GM21390 (cell line): Measurements from ENCODE around the gene SLC4A1AP.
"Not testable (repeated sequence)": the region's sequence is repeated elsewhere in the genome, so short reads cannot be mapped to it uniquely, and the experiment has no call there.

Experiments used
- ATAC-seq: cut with Tn5 transposase; IDR thresholded peaks from one replicate; pipeline ENCODE4 v1.9.1; 2021; ENCODE audit not compliant: unreplicated experiment

The SLC4A1AP gene

DNA sequence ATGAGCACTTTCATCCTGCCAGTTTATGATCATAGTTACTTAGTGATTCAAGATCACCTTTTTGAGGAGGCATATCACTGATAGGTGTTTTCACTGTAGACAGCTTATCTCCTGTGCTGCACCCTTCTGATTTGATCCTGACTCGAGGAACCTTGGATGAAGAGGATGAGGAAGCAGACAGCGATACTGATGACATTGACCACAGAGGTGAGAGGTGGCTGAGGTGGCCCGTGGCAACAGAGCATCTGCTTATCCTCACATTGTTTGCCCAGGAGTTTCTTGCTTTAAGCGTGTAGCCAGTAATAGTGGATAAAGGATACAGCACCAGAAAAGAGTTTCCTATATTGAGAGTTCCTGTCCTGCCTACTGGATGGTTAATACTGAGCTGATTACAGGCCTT is 16.0 kb upstream of the SLC4A1AP start:
- ATAC-seq: no peak

DNA sequence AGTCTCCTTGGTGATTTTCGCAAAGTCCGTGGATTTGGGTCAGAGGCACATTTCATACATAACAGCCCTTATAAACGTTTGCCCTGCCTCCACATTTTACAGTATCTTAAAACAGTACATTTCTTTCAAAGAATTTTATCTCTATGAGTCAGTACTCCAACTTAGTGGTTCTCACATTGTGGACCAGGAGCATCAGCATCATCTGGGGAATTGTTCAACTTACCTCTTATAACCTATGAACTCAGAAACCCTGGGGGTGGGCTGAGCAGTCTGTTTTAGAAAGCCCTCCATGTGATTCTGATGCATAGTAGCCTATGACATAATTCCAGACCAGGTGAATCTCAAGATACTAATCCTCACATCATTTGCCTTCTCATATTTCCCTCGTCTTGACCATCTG is 12.6 kb upstream of the SLC4A1AP start:
- no peak for ATAC-seq

DNA sequence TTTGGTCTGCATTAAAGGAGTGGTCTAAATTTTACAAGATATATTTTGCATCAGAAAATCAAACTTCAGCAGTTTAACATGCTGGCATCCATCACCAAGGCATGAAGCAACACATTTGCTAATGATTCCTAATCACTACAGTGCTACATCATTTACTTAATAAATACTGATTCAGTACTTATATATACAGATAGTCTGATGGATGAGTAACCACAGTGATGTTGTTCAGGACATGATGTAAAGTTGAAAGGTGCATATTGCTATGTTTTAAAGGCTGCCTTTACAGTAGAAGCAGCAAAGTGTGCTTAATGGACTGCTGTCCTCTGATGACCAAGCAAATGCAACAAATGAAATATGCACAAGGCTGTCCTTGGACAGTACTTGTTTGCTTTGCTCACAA is 11.3 kb upstream of the SLC4A1AP start:
- no peak for ATAC-seq

DNA sequence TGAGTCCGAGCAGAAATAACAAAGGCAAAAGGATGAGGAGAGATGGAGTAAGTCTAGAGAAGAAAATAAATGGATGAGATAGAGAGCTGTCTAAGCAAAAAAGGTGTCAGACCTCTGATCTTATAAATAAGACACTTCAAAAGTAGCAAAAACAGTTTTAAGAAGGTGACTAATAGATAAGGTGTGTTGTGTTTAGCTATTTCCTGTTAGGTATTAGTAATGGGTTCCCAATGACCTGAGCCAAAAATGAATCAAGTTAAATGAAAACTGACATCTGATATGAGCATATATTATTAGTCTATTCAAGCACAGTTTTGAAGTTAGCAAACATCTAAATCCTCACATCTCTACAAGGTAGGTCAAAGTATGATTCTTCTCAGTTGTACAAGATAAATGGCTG is 10.9 kb upstream of the SLC4A1AP start:
- ATAC-seq: no peak

DNA sequence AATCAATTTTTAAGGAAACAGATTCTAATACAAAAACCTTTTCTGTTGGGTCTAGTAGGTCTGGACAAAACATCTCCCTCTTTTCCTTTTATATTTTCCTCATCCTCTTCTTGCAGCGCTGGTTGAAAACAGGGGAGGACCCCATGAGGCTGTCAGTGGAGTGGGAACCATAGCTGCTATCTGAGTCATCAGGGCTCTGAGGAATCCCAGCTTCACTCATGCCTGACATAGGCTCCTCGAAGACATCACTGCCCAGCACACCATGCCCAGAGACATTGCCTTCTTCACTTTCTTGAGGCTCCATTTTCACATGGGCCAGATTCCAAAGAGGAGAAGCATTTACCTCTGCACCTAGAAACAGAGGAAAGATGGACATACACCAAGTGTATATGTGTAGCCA is 10.3 kb upstream of the SLC4A1AP start:
- ATAC-seq: no peak

DNA sequence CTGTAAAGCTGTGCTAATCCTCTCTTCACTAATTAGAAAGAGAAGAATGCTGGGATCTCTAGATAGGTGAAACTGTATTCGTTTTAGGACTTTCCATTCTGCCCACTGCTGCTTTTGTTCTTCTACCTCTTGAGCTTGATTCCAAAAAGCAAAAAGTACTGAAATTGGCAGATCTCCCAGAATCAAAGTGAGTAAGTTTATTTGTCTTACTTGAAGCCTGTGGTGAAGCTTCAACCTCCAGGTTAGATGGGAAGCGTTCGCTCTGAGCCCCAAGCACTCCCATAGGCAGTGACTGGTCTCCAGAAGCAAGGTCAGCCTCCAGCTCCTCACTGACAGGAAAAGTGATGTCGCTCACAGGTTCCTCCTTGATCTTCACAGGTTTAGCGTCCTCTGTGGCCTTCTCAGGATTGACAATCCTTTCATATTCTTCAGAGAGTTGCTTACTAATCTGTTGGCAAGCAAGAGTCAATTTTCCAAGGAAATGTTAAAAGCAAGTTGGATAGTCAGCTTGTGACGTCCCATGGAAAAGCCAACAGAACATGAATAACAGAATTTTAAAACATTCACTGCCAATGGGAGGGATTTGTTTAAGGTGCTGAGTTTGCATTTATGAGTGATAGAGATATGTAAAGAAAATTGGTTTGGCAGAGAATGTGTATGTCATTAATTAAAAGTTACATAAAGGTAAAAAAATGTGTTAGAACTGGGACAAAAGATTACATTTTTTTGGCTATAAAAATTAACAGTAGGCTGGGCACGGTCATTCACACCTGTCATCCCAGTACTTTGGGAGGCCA is 8.3 kb upstream of the SLC4A1AP start:
- no peak for ATAC-seq

DNA sequence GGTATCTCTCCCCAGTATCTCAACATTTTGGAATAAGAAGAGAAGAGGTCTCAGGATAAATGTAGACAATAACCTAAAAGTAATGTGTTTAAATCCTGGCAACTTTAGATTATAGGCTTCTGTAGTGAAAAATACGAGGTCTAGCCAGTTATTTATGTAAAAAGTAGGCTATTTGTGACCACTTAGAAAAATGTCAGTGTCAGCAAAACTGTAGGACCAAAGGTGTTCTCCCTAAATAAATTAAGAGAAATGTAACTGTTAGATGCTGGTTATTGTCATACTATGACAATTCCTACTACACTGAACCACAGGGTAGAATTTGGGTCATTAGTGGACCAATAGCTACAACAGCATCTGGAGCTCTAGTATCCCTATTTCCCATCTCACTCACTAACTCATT is 2.3 kb upstream of the SLC4A1AP start:
- ATAC-seq: no peak

DNA sequence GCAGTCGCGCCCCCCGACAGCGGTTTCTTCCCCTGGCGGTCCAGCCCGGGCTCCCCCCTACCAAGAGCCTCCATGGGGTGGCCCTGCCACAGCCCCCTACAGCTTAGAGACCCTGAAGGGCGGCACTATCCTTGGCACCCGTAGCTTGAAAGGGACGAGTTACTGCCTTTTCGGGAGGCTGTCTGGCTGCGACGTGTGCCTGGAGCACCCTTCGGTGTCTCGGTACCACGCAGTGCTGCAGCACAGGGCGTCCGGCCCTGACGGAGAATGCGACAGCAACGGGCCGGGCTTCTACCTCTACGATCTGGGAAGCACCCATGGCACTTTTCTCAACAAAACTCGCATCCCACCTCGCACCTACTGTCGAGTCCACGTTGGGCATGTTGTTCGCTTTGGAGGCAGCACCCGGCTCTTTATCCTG is 475 bp downstream of the SLC4A1AP start:
- ATAC-seq: peak; percentile 29

DNA sequence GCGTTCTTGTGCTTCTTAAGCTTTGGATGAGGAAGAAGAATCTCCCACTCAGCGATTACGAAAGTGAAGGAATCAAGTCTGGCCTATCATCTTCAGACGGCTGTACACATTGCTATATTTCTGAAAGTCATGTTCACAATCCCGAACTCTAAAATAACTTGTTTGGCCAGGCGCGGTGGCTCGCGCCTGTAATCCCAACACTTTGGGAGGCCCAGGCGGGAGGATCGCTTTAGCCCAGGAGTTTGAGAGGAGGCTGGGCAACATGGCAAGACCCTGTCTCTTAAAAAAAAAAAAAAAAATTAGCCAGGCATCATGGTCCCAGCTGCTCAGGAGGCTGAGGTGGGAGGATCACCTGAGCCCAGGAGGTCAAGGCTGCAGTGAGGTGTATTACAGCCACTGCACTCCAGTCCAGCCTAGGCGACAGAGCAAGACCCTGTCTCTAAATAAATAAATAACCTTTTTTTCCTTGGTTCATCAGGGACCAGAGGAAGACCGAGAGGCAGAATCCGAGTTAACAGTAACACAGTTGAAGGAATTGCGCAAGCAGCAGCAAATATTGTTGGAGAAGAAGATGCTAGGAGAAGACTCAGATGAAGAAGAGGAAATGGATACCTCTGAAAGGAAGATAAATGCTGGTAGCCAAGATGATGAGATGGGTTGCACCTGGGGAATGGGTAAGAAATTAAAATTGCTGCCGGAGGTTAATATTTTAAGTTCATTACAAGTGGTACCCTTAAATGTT is 1.1 kb downstream of the SLC4A1AP start:
- no peak for ATAC-seq

DNA sequence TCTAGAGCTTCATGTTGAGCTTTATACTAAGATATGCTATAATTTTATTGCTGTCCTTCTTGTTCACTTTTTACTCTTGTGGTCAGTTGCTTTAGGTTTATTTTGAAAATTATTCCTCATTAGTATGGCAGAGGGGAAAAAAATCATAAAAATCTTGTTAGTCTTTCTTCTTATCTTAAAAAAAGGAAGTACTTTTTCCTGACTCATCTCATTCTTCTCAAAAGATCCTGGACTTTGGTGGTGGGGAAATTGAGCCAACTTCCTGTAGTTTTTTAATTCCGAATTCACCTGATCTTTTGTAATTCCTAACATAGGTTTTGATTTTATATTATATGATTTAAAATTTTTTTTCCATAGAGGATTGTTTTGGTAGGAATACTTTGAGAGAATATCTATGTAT is 3.8 kb downstream of the SLC4A1AP start:
- no peak for ATAC-seq

DNA sequence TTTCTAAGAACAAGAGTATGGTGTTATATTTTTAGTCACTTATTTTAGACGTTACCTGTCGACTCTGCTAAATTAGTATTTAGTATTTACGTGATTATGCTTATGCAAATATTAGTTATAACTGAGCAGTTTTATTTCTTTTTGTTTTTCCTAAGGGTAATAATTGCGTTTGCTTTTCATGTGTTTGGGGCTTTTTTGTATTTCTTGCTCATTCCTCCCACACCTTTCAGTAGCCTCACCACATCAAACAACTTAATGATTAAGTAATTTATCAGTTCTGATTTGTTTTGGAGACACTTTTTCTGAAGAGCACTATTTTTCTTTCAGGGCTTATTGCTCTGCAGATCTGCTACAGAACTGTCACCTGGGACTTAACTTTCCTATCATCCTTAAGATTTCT is 7.5 kb downstream of the SLC4A1AP start:
- ATAC-seq: no peak

DNA sequence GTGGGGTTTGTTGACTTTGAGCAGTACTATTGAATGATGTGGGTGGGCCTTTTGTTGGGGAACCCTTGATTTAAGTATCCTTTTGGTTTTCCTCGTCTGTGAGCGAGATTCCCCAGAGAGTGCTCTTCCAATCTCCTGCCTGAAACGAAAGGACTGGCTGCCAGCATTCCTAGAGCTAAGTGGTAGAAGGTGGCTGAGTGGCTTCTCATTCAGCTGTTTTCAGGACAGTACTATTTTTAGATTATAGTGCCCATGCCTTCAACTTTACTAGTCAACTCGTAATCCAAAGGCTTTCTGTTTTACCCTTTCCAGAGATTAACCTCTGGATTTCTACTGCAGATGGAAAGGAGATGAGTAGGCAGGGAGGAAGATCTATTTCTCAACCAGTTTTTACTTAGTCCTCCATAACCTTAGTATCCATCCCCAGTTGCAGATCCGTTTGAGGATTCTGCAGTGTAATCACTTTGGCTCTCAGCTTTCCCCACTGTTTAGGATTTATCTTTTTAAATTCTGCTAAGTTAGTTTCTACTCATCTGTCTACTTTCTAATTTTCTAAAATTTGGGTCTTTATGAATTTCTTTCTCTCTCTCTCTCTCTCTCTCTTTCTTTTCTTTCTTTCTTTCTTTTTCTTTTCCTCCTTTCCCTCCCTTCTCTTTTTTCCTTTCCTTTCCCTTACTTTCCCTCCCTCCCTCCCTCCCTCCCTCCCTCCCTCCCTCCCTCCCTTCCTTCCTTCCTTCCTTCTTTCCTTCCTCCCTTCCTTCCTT is 9.2 kb downstream of the SLC4A1AP start:
- no peak for ATAC-seq

DNA sequence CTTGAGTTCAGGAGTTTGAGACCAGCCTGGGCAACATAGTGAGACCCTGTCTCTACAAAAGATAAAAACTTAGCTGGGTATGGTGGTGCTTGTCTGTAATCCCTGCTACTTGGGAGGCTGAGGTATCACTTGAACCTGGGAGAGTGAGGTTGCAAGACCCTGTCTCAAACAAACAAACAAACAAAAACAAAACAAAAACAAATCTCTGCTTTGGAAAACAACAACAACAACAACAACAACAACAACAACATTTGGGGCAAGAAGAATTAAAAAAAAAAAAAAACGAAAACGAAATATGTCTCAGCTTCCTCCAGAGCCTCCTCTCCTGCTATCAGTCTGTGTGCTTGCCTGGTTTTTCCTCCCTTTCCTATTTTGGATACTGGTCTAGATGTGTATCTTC is 16.9 kb downstream of the SLC4A1AP start:
- ATAC-seq: no peak

DNA sequence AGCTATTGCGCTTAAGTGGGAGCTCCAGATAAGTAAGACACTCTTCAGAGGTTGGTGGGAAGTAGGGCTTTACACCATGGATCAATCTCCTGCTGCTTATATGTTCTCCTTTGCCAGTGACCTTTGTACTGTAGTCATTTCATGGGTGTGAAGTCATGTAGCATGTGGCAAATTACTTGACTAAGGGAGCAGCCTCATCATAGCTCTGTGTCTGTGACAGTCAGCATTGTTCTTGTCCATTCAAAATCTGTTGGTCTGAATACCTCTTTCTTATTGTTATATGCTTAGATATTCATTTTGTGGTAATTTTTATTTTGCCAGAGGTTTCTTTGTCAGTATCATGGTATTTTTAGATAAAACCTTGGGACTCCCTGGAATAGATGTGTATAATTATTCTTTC is 18.2 kb downstream of the SLC4A1AP start:
- no peak for ATAC-seq

DNA sequence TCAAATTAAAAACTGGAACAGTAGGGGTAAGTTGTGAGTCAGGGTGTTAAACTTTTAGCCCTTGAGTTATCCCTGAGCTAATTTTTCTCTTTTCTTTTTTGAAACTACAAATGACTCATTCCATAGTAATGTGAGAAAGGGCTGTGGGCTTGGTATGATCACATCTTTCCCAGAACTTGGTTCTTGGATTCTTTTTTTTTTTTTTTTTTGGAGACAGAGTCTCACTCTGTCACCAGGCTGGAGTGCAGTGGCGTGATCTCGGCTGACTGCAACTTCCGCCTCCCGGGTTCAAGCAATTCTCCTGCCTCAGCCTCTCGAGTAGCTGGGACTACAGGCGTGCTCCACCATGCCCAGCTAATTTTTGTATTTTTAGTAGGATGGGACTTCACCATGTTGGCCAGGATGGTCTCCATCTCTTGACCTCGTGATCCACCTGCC is 18.7 kb downstream of the SLC4A1AP start:
- ATAC-seq: not testable (repeated sequence)

DNA sequence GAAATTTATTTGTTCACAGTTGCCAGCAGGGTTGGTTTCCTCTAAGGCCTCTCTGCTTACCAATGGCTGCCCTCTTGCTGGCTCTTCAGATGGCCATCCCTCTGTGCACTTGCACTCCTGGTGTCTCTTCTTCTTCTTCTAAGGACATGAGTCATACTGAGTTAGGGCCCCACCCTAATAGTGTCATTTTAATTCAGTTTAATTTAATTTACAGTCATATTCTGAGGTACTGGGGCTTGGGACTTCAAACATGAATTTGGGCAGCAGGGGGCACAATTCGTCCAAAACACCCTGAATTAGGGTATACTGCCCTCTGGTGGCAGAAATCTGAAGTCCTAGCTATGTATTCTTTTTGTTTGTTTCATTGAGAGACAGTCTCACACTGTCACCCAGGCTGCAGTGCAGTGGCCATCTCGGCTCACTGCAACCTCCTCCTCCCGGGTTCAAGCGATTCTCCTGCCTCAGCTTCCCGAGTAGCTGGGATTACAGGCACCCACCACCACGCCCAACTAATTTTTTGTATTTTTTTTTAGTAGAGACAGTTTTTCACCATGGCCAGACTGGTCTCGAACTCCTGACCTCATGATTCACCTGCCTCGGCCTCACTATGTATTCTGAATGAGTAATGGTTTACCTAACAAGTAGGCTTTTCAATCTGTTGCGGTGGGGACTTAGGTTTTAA is 19.8 kb downstream of the SLC4A1AP start:
- ATAC-seq: peak; percentile 82

DNA sequence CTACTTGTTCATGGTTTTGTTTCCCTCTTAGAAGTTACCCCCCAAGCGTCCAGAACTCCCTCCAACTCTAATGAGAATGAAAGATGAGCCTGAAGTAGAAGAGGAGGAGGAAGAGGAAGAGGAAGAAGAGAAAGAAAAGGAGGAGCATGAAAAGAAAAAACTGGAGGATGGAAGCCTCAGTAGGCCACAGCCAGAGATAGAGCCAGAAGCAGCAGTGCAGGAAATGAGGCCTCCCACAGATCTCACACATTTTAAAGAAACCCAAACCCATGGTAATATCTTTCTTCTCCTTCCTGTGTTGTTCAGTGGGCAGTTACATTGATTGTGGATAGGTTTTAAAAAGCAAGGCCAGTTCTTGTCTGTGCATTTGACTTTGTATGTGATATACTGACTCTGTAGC is 21.3 kb downstream of the SLC4A1AP start:
- not testable (repeated sequence) for ATAC-seq

DNA sequence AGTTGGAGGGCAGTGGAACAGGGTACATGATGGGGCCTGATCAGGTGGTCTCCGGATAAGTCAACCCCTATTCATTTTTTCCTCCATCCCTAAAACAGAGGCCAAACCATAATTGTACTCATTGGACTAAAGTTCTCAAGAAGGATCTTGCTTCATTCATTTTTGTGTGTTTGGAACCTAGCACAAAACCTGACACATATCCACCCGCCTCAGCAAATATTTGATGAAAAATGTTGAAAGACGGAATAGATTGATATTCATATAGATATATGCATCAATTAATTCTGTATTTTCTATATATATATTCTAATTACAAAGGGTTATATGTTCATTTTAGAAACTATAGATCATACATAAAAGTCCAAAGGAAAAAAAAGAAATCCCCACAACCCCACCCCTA is 21.9 kb downstream of the SLC4A1AP start:
- ATAC-seq: no peak

DNA sequence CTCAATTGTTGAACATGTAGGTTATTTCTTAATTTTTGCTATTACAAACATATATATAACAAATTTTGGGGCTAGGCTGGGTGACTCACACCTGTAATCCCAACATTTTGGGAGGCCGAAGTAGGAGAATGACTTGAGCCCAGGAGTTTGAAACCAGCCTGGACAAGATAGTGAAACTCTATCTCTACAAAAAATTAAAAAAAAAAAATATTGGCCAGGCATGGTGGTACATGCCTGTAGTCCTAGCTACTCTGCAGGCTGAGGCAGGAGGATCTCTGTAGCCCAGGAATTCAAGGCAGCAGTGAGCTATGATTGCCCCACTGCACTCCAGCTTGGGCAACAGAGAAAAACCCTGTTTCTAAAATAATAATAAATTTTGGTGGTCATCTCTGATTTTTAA is 23.5 kb downstream of the SLC4A1AP start:
- no peak for ATAC-seq

DNA sequence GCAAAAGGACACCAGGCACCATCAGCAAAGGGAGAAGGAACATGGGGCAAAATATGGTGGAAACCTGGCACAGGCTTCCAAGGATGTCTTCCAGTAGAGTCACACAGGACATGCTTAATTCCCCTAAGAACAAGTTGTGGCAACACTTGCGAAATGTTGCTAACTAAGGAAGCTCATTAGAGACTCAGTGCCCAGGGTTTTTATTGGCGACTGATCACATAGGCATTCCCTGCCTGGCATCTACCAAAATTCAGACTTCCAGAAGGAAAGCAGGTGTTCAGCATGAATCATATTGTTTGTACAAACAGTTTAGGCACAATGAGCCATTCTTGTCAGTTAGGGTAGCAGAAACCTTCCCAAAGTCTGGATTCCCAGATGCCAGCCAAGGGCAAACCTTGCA is 25.7 kb downstream of the SLC4A1AP start:
- ATAC-seq: no peak

DNA sequence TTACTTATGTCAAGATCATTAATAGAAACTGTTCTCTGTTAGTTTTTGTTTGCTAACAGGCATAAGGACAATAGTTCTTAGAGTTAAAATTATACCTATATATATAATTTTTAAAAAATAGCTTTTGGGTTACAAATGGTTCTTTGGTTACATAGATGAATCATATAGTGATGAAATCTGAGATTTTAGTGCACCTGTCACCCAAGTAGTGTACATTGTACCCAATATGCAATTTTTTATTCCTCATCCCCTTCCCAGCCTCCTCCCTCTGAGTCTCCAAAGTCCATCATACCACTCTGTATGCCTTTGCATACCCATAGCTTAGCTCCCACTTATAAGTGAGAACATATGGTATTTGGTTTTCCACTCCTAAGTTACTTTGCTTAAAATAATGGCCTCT is 26.4 kb downstream of the SLC4A1AP start:
- no peak for ATAC-seq
